COR-L47 (cell line): Measurements from ENCODE around the gene RERG.
A peak's percentile ranks its signal among the peaks of the same experiment; 100 is the strongest.
"Not testable (repeated sequence)": the region's sequence is repeated elsewhere in the genome, so short reads cannot be mapped to it uniquely, and the experiment has no call there.

Source experiments
- DNase-seq: peaks from one replicate; lab custom pipeline; 2025; lab: John Stamatoyannopoulos, UW

The RERG gene

DNA sequence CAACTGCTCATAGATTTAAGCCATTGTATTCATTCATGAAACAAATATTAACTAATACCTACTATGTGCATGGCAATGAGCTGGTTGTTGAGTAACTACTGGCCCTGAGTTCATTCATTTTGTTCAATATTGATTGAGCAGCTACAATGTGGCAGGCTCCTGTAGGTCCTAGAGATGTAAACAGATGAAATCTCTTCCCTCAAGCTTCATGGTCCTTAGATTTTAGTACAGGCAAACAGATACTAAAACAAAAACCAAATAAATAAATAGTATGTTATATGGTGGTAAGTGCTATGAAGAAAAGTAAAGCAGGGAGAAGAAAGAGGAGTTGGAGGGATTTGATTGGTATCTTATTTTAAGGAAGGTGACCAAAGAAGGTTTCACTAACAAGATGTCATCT is 77.8 kb downstream of the RERG start:
- DNase-seq = no peak

- DNase-seq = no peak
These were observed 78.5 kb downstream of the RERG start for GRCh38 chr12:15142711-15143110.

GRCh38 chr12:15131431-15131830 is 89.8 kb downstream of the RERG start:
- DNase-seq = no peak

- DNase-seq = no peak
These were observed 90.7 kb downstream of the RERG start for GRCh38 chr12:15130541-15130940.

GRCh38 chr12:15123401-15123800 is 97.8 kb downstream of the RERG start:
- no peak for DNase-seq

GRCh38 chr12:15122344-15122743 is 98.9 kb downstream of the RERG start:
- DNase-seq = no peak

DNA sequence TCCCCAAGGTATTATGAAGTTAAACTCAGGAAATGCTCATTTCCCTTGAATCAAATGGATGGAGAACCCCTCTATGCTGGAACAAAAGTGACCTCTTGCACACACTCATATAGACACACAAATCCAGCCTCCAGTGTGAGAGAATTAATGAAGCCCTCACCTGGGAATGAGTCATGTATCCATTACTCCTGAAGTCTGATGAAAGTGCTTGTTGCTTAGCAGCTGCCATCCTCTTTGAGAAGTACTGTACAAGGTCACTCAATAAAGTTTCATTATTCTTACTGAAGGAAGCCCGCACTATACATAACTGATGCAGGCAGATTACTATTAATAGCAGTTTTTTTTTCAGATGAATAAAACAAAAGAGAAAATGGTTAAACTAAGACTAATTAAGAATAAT is 102.3 kb downstream of the RERG start:
- DNase-seq = no peak

GRCh38 chr12:15116983-15117382 is 104.2 kb downstream of the RERG start:
- DNase-seq = no peak

DNA sequence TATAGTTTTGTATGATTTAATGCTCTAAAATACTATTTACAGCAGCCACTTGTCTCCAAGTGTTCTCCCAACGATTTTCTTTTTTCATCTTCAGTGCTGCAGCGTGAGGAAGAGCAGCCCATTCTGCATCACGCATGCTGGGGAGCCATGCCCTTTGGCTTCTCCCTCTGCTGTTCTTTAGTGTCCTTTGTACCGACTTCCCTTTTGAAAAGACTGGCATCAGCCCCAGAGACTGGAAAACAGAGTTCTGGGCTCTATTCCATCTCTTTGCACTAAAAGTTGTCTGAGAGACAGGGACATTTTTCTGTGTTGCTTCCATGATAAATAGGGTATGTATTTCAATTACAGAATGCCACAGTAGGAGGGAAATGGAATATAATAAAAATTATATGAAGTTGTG is 105.1 kb downstream of the RERG start:
- no peak for DNase-seq

DNA sequence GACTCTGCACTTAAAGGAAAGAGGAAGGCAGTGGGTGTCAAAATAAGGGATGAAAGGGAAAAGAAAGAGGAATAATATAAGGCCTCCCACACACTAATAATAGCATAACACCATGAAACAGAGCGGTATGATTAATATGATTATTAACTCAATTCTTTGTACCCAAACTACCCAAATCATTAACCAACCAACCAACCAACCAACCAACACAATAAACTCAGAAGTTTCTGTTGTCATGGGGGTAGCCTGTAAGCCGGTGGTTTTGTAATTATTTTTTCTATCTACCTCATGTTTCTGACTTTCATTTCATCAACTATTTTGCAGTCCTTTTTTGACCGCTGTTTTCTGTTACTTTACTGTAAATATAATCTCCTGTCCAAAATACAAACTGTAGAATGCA is 105.8 kb downstream of the RERG start:
- no peak for DNase-seq

DNA sequence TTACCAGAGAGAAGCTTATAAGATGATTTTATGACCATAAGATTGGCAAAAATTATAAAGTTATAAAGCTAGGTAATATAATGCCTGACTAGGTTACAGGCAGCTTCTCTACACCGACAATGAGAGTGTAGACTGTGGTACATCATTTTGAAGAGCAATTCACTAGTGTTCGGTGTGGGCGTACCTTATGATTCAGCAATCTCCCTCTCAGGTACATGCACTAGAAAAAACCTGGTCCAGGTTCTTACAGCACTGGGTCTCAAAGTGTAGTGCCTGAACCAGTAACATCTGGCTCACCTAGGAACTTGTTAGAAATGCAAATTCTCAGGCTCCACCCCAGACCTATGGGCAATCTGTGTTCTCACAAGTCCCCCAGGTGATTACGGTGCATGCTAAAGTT is 106.7 kb downstream of the RERG start:
- no peak for DNase-seq

GRCh38 chr12:15092826-15093225 is 128.4 kb downstream of the RERG start:
- DNase-seq = no peak

DNA sequence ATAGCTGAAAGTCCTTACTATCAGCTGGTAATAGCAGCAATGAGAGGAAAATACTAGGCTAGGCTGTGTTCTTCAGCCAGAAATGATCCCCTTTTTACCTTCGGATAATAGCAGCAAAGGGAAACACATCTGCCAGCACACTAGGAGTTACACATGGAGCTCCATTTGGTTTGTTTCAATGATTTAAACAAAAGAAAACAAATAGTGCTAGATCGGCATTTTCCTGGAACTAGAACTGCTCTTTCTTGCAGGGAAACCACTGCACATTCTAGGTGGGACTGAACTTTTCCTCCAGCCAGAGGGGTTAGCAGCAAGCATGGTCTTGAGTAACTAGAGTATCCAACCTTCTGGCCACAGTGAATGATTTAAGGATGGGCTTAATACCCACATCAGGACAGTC is 130.8 kb downstream of the RERG start:
- no peak for DNase-seq

DNA sequence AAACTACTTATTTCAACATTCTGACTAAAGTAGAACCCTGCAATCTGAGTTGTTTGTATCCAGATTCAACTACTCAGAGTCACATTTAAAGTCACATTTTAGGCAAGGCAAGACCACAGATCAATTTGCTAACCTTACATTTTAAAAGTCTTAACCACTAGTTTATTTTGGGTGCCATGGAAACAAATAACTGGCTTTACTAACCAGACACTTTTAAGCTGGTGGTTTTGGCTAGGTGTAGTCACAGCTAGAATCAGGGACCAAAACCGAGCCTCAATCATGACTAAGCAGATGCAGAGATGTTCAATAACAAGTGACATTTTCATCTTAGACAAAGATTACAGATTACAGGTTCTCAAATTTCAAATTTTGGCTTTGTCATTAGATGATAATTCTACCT is 133.1 kb downstream of the RERG start:
- DNase-seq = peak; percentile 19

DNA sequence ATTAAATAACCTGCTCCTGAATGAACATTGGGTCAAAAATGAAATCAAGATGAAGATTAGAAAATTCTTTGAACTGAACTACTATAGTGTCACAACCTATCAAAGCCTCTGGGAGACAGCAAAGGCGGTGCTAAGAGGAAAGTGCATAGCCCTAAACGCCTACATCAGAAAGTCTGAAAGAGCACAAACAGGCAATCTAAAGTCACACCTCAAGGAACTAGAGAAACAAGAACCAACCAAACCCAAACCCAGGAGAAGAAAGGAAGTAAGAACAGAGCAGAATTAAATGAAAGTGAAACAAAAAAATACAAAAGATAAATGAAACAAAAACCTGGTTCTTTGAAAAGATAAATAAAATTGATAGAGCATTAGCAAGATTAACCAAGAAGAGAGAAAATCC is 143.5 kb downstream of the RERG start:
- DNase-seq = not testable (repeated sequence)

- no peak for DNase-seq
These were observed 146.9 kb downstream of the RERG start for GRCh38 chr12:15074351-15074750.

DNA sequence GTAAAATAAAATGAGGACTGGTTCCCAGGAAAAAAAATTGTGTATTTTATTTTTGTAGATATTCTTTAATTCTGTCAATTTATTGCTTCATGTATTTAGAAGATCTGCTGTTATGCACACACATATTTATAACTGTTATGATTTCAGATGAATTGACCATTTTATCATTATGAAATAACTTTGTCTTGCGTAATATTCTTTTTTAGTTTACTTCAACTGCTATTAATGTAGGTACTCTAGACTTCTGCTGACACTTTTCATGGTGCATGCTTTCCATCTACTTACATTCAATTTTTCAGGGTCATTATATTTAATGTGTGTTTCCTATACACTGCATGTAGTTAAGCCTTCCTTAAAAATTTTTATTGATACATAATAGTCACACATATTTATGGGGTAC is 162.1 kb downstream of the RERG start:
- DNase-seq = no peak
